OCI-M1 (cell line): ENCODE results near the gene SLC38A3.

ENCODE experiments used
- DNase-seq: peaks from one replicate; lab custom pipeline; 2025; lab: John Stamatoyannopoulos, UW

SLC38A3 gene

DNA sequence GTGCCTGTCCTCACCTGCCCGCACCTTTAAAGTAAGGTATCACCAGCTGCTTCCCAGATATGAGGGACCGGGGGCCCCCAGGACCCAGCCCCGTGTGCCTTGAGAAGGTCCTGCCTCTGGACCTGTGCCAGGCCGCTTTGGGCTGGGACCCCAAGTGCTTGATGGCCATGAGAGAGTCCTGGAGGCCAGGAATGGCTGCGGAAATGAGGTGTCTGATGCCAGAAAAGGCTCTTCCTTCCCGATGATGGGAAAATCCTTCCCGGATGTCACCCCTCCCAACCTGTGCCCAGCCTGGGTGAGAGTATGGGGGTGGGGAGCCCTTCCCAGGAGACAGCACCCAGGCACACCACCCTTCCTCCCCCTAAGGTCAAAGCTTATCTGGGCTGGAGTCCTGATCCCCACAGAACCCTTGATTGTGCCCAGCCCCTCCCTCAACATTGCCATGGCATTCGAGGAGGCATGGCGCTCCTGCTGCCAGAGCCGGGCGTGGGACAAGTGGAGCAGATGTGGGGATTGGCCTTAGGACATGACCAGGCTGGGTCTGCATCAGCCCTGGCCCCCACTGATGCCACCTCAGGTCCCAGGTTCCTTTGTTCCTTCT lies 35.7 kb upstream of the SLC38A3 start:
- no peak for DNase-seq

DNA sequence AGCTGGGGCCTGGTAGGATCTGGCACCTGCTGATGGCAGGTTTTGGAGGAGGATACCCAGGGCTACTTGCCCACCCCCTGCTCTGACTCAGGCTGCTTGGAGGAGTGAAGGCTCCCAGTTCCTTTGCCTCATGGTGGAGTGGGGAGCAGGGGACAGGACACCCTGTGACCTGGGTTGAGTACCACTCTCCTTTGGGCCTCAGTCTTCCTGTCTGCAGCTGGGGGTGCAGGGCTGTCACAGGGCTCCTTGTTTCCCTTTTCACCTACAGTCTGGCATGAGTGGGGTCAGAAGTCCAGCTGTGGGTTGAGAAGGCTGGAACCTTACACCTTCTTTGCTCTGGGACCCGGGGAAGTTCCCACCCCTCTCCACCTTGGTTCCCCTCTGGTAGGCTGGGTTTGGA lies 35.2 kb upstream of the SLC38A3 start:
- DNase-seq, result no peak

DNA sequence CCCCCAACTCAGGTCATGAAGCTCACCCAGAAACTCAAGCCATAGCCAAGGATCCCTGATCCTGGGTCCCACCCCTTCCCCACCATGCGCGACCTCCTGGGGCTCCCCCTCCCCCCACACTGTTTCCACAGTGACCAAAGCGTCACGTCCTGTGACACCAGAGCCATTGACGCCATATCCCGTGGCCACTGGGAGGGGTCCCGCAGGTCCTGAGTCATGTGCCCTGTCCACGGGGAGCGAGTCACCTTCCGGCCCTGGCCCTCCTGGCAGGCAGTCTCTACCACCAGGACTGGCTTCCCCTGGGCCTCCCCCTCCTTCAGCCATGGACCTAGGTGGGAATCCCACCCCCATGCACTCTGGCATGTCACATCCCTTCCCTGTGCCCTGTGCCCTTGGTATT lies 34.4 kb upstream of the SLC38A3 start:
- DNase-seq, result peak; percentile 4

DNA sequence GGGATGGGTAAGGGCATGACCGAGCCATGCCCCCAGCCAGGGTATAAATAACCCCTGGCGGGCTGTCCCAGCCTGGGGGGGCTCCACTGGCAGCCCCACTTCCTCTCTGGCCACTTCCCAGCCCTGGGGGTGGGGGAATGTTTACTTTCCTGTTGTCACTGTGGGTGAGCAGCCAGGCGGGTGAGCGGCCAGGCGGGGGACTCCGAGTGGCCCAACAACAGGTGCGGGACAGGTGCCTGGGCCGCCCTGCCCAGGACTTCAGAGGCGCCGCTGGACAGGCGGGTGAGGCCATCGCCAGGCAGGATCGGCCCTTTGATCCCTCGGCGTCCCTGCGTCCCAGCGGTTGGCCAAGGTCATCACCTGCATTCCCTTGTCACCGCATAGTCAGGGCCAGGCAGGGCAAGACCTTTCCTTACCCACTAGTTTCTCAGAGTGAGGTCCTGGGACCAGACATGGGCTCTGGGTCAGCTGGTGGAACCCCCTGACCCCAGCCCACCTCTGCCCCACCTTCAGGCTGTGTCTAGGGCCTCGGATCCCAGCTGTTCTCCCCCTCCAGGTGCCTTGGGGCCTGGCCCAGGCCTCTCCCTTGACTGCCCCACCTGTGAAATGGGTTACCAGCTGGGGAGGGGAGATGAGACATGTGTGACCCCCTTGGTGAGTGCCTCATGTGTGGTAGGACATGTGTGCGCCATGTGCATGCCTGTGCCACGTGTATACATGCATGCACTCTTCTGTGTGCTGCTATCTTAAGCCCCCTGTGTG lies 33.4 kb upstream of the SLC38A3 start:
- no peak for DNase-seq

DNA sequence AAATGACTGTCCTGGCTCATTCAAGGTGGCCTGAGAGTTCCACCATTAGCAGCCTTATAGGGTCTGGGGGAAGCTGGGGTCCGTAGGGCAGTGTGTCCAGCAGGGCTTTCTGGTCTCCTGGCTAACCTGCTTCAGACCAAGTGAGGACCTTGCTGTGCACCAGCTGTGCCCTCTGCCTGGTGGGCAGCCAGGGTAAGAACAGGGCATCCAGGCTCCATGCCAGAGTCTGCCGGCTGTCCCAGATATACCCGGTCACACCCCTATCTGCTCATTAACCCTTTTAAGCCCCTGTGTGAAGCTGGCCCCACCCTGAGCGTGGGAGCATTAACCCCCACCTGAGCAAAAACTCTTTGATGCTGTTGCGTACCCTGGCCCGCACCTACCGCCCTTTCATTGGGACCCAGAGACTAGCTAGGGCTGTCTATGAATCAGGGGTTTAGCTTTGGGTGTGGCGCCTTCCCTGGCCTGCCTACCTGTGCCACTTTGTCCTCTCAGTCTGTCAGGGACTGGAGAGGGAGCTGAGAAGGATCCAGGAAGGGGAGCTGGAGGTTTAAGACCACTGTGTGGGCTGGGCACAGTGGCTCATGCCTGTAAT lies 32.3 kb upstream of the SLC38A3 start:
- no peak for DNase-seq

DNA sequence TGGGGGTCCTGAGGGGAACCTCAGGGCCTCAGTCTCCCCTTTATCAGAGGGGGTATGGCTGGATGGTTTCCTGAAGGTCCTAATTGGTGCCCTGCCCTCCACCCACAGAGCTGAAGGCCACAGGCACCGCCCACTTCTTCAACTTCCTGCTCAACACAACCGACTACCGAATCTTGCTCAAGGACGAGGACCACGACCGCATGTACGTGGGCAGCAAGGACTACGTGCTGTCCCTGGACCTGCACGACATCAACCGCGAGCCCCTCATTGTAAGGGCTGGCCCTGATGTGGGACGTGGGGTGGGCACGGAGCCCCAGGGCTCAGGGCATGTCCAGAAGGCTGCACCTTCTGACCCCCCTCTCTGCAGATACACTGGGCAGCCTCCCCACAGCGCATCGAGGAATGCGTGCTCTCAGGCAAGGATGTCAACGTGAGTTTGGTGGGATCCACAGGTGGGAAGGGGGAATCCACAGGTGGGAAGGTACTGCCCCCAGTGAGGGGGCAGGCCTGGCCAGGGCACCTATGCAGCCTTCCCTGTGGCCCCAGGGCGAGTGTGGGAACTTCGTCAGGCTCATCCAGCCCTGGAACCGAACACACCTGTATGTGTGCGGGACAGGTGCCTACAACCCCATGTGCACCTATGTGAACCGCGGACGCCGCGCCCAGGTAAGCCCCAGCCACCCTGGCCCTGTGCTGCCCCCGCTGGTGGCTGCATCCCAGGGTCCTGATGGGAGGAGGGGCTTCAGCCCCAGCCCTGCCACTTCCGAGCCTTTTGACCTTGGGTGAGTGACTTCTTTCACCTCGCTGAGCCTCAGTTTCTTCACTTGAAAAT lies 31.2 kb upstream of the SLC38A3 start:
- DNase-seq, result peak; percentile 1

DNA sequence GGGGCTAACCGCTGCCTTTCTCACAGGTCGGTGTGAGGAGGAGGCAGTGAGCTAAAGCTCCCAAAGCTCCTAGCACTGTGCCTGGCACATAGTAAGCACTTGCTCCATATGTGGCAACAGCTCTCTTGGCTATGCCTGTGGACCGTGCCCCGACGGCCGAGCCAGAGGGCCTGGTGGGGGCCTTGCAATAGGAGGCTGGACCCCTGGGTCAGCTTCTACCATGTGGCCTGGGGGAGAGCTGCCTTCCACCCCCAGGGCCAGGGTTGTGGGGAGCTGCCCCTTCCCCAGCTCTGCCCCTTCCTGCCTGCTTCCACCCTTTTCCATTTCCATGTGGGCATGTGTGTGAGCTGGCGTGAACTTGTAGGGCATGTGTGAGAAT lies 30.6 kb upstream of the SLC38A3 start:
- DNase-seq, result no peak

DNA sequence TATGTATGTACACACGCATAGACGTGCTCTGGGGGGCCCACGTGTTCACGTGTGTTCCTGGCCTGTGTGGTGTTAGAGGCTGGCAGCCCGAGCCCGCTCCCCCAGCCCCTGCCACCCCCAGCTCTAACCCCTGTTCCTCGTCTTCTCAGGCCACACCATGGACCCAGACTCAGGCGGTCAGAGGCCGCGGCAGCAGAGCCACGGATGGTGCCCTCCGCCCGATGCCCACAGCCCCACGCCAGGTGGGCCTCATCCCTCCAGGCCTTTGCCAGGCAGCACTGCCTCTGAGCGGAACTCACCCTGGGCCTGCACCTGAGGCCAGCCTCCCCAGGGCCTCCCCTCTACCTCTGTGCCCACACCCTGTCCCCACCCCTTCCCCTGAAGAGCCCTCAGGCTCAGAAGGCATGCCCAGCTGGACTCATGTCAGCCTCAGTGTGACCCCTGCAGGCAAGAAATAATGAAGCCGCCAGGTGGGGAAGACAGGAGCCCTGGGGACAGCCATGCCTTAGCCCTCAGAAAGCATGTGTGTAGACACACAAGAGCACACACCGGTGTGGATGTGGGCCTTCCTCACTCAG lies 30.0 kb upstream of the SLC38A3 start:
- no peak for DNase-seq

DNA sequence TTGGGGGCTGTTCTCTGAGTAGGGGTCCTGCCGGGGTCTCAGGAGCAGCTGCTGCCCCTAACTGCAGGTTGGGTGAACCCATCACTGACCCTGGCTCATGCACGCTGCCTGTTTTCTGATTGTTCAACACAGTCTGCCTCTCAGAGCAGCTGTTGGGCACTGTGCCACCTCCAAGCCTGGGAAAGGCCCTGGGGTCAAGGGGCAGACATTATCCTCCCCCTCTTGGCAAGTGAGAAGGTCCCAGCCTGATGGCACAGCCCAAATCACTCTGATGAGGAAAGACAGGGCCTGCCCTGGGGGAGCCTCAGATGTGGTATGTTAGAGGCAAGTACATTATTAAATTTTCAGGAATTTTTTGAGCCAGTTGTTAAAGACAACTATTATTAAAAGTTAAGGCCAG lies 27.7 kb upstream of the SLC38A3 start:
- no peak for DNase-seq

DNA sequence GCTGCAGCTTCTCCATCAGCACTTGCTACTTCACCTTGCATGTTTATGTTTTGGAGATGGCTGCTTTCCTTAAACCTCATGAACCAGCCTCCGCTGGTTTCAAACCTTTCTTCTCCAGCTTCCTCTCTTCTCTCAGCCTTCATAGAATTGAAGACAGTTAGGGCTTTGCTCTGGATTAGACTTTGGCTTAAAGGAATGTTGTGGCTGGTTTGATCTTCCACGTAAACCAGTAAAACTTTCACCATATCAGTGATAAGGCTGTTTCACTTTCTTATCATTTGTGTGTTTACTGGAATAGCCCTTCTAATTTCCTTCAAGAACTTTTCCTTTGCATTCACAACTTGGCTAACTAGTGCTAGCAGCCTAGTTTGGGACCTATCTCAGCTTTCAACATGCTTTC lies 25.4 kb upstream of the SLC38A3 start:
- DNase-seq, result peak; percentile 15

DNA sequence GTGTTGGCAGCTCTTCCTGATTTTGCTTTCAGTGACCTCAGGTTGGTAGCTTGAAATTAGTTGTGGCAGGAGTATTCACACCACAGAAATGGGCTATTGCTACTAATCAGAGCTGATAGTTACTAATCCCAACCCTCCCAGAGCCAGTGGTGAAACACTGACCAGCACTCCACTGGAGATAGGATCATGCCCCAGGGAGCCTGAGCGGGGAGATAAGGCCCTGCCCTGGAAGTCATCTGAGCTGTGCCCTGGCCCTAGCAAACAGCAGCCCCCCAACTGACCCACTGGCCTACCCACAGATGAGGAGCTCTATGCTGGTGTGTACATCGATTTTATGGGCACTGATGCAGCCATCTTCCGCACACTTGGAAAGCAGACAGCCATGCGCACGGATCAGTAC lies 23.1 kb upstream of the SLC38A3 start:
- no peak for DNase-seq

DNA sequence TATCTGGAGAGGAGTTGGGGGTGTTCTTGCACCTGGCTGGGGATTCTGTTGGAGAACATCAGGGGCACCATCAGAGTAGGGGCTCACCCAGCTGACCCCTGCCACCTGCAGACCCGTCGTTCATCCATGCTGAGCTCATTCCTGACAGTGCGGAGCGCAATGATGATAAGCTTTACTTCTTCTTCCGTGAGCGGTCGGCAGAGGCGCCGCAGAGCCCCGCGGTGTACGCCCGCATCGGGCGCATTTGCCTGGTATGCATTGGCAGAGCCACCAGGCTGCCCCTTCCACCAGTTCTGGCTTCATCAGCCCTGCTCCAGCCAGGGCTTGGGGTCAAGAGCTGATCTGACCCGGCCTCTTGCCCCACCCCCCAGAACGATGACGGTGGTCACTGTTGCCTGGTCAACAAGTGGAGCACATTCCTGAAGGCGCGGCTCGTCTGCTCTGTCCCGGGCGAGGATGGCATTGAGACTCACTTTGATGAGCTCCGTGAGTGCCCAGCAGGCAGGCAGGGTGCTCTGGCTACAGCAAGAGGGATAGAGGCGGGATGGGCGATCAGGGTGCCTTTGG lies 22.5 kb upstream of the SLC38A3 start:
- DNase-seq, result no peak

DNA sequence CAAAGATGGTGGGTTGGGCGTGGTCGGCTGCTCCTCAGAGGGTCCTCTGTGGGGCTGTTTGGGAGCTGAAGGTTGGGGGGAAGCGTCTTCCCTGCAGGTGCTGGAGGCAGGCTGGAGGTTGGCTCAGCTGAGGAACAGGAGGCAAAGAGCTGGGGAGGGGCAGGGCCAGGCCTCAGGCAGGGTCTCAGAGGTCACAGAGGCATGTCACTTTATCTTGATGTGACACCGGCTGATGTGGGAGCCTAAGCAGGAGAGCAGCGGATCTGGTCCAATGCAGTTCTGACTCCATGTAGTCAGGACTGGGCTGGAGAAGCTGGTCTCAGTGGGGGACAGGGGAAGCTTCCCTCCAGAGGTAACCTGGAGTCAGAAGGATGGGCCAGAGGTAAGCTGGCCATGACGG lies 21.3 kb upstream of the SLC38A3 start:
- no peak for DNase-seq

DNA sequence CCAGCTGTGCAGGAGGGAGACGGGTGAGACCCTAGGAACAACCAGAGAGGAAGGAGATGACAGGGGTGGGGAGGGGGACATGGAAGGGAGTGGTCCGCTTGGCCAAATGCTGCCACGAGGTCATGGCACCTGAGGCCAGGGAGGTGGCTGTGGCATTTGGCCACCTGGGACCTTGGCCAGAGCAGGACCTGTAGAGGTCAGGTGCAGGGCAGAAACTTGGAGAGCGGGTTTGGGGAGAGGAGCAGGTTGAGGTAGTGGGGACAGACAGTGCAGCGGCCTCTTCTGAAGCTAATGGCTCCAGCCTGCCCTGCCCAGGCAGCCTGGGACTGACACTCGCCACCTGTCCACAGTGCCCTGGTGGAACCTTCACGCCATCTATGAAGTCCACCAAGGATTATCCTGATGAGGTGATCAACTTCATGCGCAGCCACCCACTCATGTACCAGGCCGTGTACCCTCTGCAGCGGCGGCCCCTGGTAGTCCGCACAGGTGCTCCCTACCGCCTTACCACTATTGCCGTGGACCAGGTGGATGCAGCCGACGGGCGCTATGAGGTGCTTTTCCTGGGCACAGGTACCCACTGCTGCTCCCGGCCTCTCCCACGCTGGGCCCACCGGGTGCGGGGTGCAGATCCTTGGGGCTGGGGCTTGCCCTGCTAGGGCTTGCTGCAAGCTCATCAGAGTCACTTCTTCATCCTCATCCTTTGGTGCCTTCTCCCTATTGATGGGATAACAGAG lies 20.7 kb upstream of the SLC38A3 start:
- DNase-seq, result no peak

DNA sequence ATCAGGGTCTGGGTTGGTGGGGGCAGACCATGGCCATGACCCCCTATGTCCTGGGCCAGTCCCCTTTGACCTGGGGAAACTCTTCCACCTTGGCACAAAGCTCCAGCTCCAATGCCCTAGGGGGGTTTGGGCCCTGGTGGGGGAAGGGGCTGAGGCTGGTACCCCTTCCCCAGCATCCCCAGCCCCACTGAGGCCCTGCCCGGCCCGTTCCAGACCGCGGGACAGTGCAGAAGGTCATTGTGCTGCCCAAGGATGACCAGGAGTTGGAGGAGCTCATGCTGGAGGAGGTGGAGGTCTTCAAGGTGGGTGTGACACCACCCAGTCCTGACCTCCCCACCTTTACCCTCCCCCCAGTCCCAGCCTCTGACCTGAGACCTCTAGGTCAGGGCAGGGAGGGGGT lies 19.8 kb upstream of the SLC38A3 start:
- DNase-seq, result no peak

DNA sequence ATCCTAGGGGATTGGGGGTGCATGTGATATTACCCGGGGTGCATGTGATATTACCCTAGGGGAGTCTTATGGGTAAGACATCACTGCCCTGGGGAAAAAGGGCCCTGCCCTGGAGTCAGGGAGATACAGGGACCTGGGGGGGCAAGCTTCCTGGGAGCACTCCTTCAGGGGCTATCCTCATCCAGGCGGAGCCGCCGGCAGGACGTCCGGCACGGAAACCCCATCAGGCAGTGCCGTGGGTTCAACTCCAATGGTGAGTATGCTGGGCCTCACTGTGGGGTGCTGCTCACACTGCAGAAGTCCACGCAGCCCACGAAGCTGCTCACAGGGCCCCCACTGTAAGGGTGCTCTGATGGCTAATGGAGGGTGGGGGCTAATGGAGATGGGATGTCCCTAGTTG lies 19.0 kb upstream of the SLC38A3 start:
- no peak for DNase-seq

DNA sequence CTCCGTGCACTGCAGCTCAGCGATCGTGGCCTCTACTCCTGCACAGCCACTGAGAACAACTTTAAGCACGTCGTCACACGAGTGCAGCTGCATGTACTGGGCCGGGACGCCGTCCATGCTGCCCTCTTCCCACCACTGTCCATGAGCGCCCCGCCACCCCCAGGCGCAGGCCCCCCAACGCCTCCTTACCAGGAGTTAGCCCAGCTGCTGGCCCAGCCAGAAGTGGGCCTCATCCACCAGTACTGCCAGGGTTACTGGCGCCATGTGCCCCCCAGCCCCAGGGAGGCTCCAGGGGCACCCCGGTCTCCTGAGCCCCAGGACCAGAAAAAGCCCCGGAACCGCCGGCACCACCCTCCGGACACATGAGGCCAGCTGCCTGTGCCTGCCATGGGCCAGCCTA lies 17.3 kb upstream of the SLC38A3 start:
- no peak for DNase-seq

DNA sequence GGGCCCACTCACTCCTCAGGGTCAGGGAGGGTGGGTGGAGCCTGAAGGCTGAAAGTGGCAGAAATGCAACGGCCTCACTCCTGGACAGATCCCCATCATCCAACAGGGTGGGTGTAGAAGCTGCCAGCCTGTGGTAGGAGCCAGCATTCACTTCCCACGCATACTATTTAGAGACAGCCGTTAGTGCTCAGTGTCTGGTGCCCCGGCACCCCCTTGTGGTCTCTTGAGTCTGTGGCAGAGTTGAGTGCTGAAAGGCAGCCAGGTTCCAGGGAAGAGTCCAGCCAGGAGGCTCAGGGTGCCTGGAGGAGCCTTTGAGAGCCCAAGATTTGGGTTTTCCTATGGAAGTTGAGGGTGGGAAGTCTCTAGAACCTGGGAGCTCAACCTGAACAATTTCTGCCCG lies 15.8 kb upstream of the SLC38A3 start:
- DNase-seq, result peak; percentile 76

DNA sequence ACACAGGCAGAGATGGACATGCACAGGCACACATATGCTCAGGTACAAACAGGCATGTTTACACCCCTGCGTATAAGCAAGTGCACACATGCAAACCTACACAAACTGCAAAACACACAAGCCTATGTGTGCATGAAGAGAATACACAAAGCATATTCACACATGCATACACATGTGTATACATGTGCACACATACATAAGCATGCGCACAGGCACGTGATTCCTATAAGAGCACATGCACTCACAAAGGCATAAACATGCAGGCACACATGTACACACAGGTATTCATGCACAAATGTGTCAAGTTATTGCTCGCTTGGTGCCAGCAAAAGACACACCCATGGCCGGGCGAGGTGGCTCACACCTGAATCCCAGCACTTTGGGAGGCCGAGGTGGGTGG lies 15.1 kb upstream of the SLC38A3 start:
- no peak for DNase-seq

DNA sequence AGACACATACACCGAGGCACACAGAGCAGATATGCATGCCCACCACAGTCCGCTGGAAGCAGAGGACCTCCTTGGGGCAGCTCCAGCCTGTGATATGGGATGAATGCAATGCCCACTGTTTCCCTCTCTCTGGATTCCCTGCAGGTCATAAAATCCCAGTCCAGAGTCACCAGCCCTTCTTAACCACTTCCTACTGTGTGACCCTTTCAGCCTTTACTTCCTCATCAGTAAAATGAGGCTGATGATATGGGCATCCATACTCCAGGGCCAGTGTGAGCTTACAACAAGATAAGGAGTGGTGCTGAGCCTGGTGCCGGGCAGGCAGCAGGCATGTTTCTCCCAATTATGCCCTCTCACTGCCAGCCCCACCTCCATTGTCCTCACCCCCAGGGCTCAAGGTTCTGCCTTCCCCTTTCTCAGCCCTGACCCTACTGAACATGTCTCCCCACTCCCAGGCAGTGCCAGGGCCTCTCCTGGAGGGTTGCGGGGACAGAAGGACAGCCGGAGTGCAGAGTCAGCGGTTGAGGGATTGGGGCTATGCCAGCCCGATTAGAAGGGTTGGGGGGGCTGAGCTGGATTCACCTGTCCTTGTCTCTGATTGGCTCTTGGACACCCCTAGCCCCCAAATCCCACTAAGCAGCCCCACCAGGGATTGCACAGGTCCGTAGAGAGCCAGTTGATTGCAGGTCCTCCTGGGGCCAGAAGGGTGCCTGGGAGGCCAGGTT lies 14.0 kb upstream of the SLC38A3 start, which contains the start of gene GNAT1:
Gene GNAT1, plus strand, starts transcription at position 675 of the 725 bp plus-strand sequence. CDS start 116 bp downstream, outside the sequence.
- peak; percentile 15 for DNase-seq

DNA sequence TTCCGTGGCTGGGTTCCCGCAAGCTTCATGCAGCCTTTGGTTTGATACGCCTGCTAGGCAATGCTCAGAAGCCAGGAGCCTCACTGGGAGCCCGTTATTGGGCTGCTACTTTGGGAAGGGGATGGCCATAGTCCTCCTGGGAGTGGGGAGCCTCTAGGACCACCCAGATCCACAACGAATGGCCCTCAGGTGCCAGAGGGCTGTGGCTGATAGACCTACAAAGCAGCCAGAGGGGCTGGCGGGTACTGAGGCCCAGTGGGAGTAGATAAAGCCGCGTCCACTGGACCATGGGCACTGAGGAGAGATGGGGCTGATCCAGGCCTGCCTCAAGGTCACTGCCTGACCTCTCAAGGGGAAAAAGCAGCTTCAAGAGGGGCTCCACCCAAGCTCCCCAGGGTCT lies 12.9 kb upstream of the SLC38A3 start:
- no peak for DNase-seq
